Thyroid gland (tissue), 4 donors: ENCODE measurements around the gene SLC35E1. TPM values are rescaled to one million over a fixed set of nuclear protein-coding genes. Genes with fewer than 3 reads are reported as not detected.

Experiments
- DNase-seq, 2 donors: peaks; one replicate each; pipeline ENCODE4 v3.0.0-alpha.2; 2019
- H3K27ac ChIP-seq, 3 donors: fragments of 200-600 bp; sonication (generic); 1 replicate in 2 of 3; 2 replicates in 1 of 3; pipeline ENCODE4 v1.5.1; 2016 to 2019; ENCODE audit warnings: mild to moderate bottlenecking in 1 of 3, moderate library complexity in 1 of 3
- H3K27me3 ChIP-seq: fragments of 200-600 bp; sonication (generic); one replicate; pipeline ENCODE4 v1.5.1; 2019
- H3K36me3 ChIP-seq, 2 donors: fragments of 200-600 bp; sonication (generic); one replicate each; pipeline ENCODE4 v1.5.1; 2016 to 2019
- H3K4me1 ChIP-seq, 2 donors: fragments of 200-600 bp; sonication (generic); one replicate each; pipeline ENCODE4 v1.5.1; 2017 to 2019
- H3K4me3 ChIP-seq, 3 donors: fragments of 200-600 bp; sonication (generic); replicated peaks in 1 of 3; 1 replicate in 2 of 3; 2 replicates in 1 of 3; pipeline ENCODE4 v1.5.1; 2016; ENCODE audit warnings: mild to moderate bottlenecking in 1 of 3
- H3K9me3 ChIP-seq: fragments of 200-600 bp; sonication (generic); one replicate; pipeline ENCODE4 v1.5.1; 2017
- POLR2A ChIP-seq, 2 donors: fragments of 450-650 bp; IDR thresholded peaks; one replicate each; pipeline ENCODE4 v1.6.1; 2017; ENCODE audit warnings: antibody characterized with exemption in 2 of 2, mild to moderate bottlenecking in 2 of 2, moderate library complexity in 1 of 2
- WGBS, 2 donors: methylation state at CpG; one replicate each; pipeline ENCODE4 v1.1.5; 2017; 5-methylcytosine and 5-hydroxymethylcytosine counted together
- intact Hi-C: fragments of 100-400 bp; cut with DNase I; formaldehyde crosslinking; loops from one replicate; pipeline ENCODE4 v1.15.1; 2023
- total RNA-seq, 4 donors: library from RNA; depleted of rRNA; stranded (reverse); fragments of >200 nt; gene quantifications; one replicate each; pipeline ENCODE4 v1.2.3, GENCODE V29; 2016
- TF ChIP-seq, protein P1 (sequence below), 6 experiments: fragments of 200-600 bp in 3 of 6; fragments of 450-650 bp in 3 of 6; sonication (generic) in 3 of 6; IDR thresholded peaks; one replicate each; pipeline ENCODE4 v1.5.1; 2016 to 2019; ENCODE audit warnings: antibody characterized with exemption in 6 of 6, mild to moderate bottlenecking in 2 of 6, inconsistent platforms in 1 of 6, moderate library complexity in 1 of 6

Gene SLC35E1
- total RNA-seq, 4 donors from 2014 or later: 33.3 to 49.3 (median 38.6) TPM

DNA sequence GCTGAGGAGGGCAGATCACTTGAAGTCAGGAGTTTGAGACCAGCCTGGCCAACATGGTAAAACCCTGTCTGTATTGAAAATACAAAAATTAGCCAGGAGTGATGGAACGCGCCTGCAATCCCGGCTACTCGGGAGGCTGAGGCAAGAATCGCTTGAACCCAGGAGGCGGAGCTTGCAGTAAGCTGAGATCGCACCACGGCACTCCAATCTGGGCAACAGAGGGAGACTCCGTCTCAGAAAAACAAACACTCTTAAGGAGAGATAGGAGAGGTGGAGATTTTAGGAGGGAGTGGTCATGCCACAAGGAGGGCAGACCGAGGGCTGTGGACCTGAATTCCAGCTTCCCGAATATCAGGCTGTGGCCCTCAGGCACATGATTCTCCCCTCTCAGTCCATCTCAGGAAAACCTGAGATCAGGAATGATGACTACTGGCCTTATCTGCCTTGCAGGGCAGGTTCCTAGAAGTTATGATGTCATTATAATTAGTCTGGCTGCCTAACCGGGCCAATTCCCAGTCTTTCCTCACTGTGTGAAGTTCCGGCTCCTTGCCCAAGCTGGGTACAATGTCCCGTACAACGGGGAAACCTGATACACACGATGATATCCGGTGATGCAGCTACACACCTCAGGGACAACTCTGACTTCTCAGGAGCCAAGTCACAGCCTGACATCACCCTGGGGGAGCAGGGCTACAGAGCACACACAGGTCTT, 2.5 kb downstream of the SLC35E1 start:
- Histone ChIP-seq H3K27ac (no peak overlapping the region), H3K36me3 (peaks cover 17 to 23% of the 10 kb centered on the region in 2 donors), H3K4me1 (peaks cover 24% of the 10 kb centered on the region in 2 donors), H3K27me3 (no peaks in the 10 kb centered on the region), H3K4me3 (no peak overlapping the region), H3K9me3 (no peaks in the 10 kb centered on the region)
- no peak for DNase-seq
- intact Hi-C loops: loop anchor here (5.0 kb wide), 1 partner anchor 58 kb away; the partner anchor contains the start of gene MED26
- WGBS, 2 donors: 80 to 85% methylated on average over 17 of the region's 17 CpGs
- no peak for TF ChIP-seq POLR2A (IDR thresholded peaks at IDR 0.05)
- TF ChIP-seq, protein P1, sequence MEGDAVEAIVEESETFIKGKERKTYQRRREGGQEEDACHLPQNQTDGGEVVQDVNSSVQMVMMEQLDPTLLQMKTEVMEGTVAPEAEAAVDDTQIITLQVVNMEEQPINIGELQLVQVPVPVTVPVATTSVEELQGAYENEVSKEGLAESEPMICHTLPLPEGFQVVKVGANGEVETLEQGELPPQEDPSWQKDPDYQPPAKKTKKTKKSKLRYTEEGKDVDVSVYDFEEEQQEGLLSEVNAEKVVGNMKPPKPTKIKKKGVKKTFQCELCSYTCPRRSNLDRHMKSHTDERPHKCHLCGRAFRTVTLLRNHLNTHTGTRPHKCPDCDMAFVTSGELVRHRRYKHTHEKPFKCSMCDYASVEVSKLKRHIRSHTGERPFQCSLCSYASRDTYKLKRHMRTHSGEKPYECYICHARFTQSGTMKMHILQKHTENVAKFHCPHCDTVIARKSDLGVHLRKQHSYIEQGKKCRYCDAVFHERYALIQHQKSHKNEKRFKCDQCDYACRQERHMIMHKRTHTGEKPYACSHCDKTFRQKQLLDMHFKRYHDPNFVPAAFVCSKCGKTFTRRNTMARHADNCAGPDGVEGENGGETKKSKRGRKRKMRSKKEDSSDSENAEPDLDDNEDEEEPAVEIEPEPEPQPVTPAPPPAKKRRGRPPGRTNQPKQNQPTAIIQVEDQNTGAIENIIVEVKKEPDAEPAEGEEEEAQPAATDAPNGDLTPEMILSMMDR (IDR thresholded peaks at IDR 0.05): no peak

- H3K27me3 ChIP-seq: no peaks in the 10 kb centered on the region
- H3K4me1 ChIP-seq: peaks cover 6 to 11% of the 10 kb centered on the region in 2 donors
- no peak for DNase-seq
- no peak overlapping the region for H3K4me3 ChIP-seq
- H3K36me3 ChIP-seq: peaks cover 36 to 42% of the 10 kb centered on the region in 2 donors
- no peaks in the 10 kb centered on the region for H3K9me3 ChIP-seq
- TF ChIP-seq, protein P1 (IDR thresholded peaks at IDR 0.05): no peak
- TF ChIP-seq POLR2A (IDR thresholded peaks at IDR 0.05): no peak
- intact Hi-C loops: no loop called here
- 92 to 94% methylated on average over 5 of the region's 5 CpGs for WGBS, 2 donors
- no peak overlapping the region for H3K27ac ChIP-seq
These were observed 5.5 kb downstream of the SLC35E1 start for GRCh38 chr19:16566702-16567101.

- H3K27ac ChIP-seq: no peak overlapping the region
- 80 to 88% methylated on average over 10 of the region's 10 CpGs for WGBS, 2 donors
- DNase-seq: peak in 1 of 2 donors; percentile 39
- H3K27me3 ChIP-seq: no peaks in the 10 kb centered on the region
- peaks cover 36 to 48% of the 10 kb centered on the region in 2 donors for H3K36me3 ChIP-seq
- H3K9me3 ChIP-seq: no peaks in the 10 kb centered on the region
- H3K4me3 ChIP-seq: no peak overlapping the region
- H3K4me1 ChIP-seq: peaks cover 1 to 6% of the 10 kb centered on the region in 2 donors
- intact Hi-C loops: no loop called here
- TF ChIP-seq, protein P1 (IDR thresholded peaks at IDR 0.05): no peak
- no peak for TF ChIP-seq POLR2A (IDR thresholded peaks at IDR 0.05)
These were observed 6.1 kb downstream of the SLC35E1 start for GRCh38 chr19:16566161-16566560.

- Histone ChIP-seq H3K4me1 (no peaks in the 10 kb centered on the region), H3K4me3 (no peak overlapping the region), H3K27ac (no peak overlapping the region), H3K9me3 (no peaks in the 10 kb centered on the region), H3K27me3 (no peaks in the 10 kb centered on the region), H3K36me3 (peaks cover 39 to 48% of the 10 kb centered on the region in 2 donors)
- TF ChIP-seq POLR2A (IDR thresholded peaks at IDR 0.05): no peak
- TF ChIP-seq, protein P1 (IDR thresholded peaks at IDR 0.05): no peak
- WGBS, 2 donors: 87 to 88% methylated on average over 7 of the region's 7 CpGs
- intact Hi-C loops: no loop called here
- DNase-seq: no peak
These were observed 7.4 kb downstream of the SLC35E1 start for GRCh38 chr19:16564842-16565241.

GRCh38 chr19:16562608-16563025, 9.6 kb downstream of the SLC35E1 start:
- Histone ChIP-seq H3K27ac (no peak overlapping the region), H3K9me3 (no peaks in the 10 kb centered on the region), H3K4me1 (no peaks in the 10 kb centered on the region), H3K4me3 (no peak overlapping the region), H3K27me3 (no peaks in the 10 kb centered on the region), H3K36me3 (peaks cover 39 to 50% of the 10 kb centered on the region in 2 donors)
- no peak for TF ChIP-seq POLR2A (IDR thresholded peaks at IDR 0.05)
- TF ChIP-seq, protein P1 (IDR thresholded peaks at IDR 0.05): no peak
- intact Hi-C loops: no loop called here
- DNase-seq: no peak
- 96 to 99% methylated on average over 6 of the region's 6 CpGs for WGBS, 2 donors
